H9 (cell line): ENCODE results near the gene IL12RB2. TPM values are rescaled to one million over a fixed set of nuclear protein-coding genes. Genes with fewer than 3 reads are reported as not detected.

Experiments
- DNase-seq: peaks from one replicate; pipeline ENCODE4 v3.0.0-alpha.2; 2017
- H2AFZ ChIP-seq: one replicate; pipeline ENCODE4 v1.6.1; 2013; ENCODE audit warnings: mild to moderate bottlenecking, low read length, control low read depth, moderate library complexity
- H2AK5ac ChIP-seq: 2 replicates; pipeline ENCODE4 v1.6.1; 2013; ENCODE audit warnings: low read length, control low read depth, mixed read lengths; ENCODE audit not compliant: insufficient read length
- H2BK120ac ChIP-seq: one replicate; pipeline ENCODE4 v1.6.1; 2013; ENCODE audit warnings: low read depth, mild to moderate bottlenecking, low read length, control low read depth, inconsistent platforms; ENCODE audit not compliant: poor library complexity, severe bottlenecking
- H2BK12ac ChIP-seq: 2 replicates; pipeline ENCODE4 v1.6.1; 2013; ENCODE audit warnings: low read length, control low read depth, mixed read lengths, low read depth; ENCODE audit not compliant: insufficient read length
- H2BK15ac ChIP-seq: 2 replicates; pipeline ENCODE4 v1.6.1; 2013; ENCODE audit warnings: low read depth, low read length, control low read depth
- H2BK20ac ChIP-seq: one replicate; pipeline ENCODE4 v1.6.1; 2013; ENCODE audit warnings: low read depth, mild to moderate bottlenecking, low read length, control low read depth, inconsistent platforms; ENCODE audit not compliant: poor library complexity, severe bottlenecking
- H2BK5ac ChIP-seq: 2 replicates; pipeline ENCODE4 v1.6.1; 2013; ENCODE audit warnings: low read length, control low read depth, mixed read lengths; ENCODE audit not compliant: insufficient read length
- H3K14ac ChIP-seq: 2 replicates; pipeline ENCODE4 v1.6.1; 2013; ENCODE audit warnings: low read length, control low read depth; ENCODE audit not compliant: insufficient read depth
- H3K18ac ChIP-seq: 2 replicates; pipeline ENCODE4 v1.6.1; 2013; ENCODE audit warnings: low read depth, mild to moderate bottlenecking, mixed read lengths, low read length, control low read depth; ENCODE audit not compliant: insufficient read length
- H3K23ac ChIP-seq: 2 replicates; pipeline ENCODE4 v1.6.1; 2013; ENCODE audit warnings: low read length, control low read depth, mixed read lengths, low read depth; ENCODE audit not compliant: insufficient read length
- H3K23me2 ChIP-seq: 2 replicates; pipeline ENCODE4 v1.6.1; 2013; ENCODE audit warnings: low read depth, mild to moderate bottlenecking, mixed read lengths, low read length, control low read depth; ENCODE audit not compliant: insufficient read length, poor library complexity, severe bottlenecking
- H3K27ac ChIP-seq: 2 replicates; pipeline ENCODE4 v1.5.1; 2013; ENCODE audit warnings: low read length, control low read depth, mixed read lengths, low read depth; ENCODE audit not compliant: insufficient read length
- H3K27me3 ChIP-seq: 2 replicates; pipeline ENCODE4 v1.6.1; 2013; ENCODE audit warnings: low read length, control low read depth, inconsistent platforms; ENCODE audit not compliant: insufficient read depth
- H3K4ac ChIP-seq: 2 replicates; pipeline ENCODE4 v1.6.1; 2013; ENCODE audit warnings: low read depth, mild to moderate bottlenecking, control low read depth, inconsistent platforms, low read length, moderate library complexity
- H3K4me1 ChIP-seq: 2 replicates; pipeline ENCODE4 v1.6.1; 2013; ENCODE audit warnings: low read length, control low read depth, inconsistent platforms; ENCODE audit not compliant: insufficient read depth
- H3K4me2 ChIP-seq: 2 replicates; pipeline ENCODE4 v1.6.1; 2013; ENCODE audit warnings: low read length, control low read depth, mixed read lengths; ENCODE audit not compliant: insufficient read length, insufficient read depth
- H3K56ac ChIP-seq: 2 replicates; pipeline ENCODE4 v1.6.1; 2013; ENCODE audit warnings: low read depth, mild to moderate bottlenecking, mixed read lengths, low read length, control low read depth; ENCODE audit not compliant: insufficient read length
- H3K79me1 ChIP-seq: 2 replicates; pipeline ENCODE4 v1.6.1; 2013; ENCODE audit warnings: low read depth, mild to moderate bottlenecking, moderate library complexity, low read length, control low read depth, inconsistent platforms; ENCODE audit not compliant: insufficient read depth, poor library complexity, severe bottlenecking
- H3K79me2 ChIP-seq: 2 replicates; pipeline ENCODE4 v1.6.1; 2013; ENCODE audit warnings: low read length, control low read depth, inconsistent platforms; ENCODE audit not compliant: insufficient read depth
- H3K9ac ChIP-seq: 2 replicates; pipeline ENCODE4 v1.6.1; 2013; ENCODE audit warnings: low read length, control low read depth, mixed read lengths; ENCODE audit not compliant: insufficient read length; ENCODE audit errors: extremely low read depth
- H3K9me3 ChIP-seq: one replicate; pipeline ENCODE4 v1.6.1; 2013; ENCODE audit warnings: low read depth, low read length, inconsistent platforms; ENCODE audit not compliant: control insufficient read depth
- H3T11ph ChIP-seq: one replicate; pipeline ENCODE4 v1.6.1; 2013; ENCODE audit warnings: mild to moderate bottlenecking, low read length, control low read depth, inconsistent platforms
- H4K20me1 ChIP-seq: one replicate; pipeline ENCODE4 v1.6.1; 2013; ENCODE audit not compliant: control insufficient read depth, insufficient read length, insufficient read depth
- H4K5ac ChIP-seq: 2 replicates; pipeline ENCODE4 v1.6.1; 2013; ENCODE audit warnings: low read depth, mild to moderate bottlenecking, mixed read lengths, low read length, control low read depth; ENCODE audit not compliant: insufficient read length
- H4K8ac ChIP-seq: replicated peaks from 2 replicates; pipeline ENCODE4 v1.6.1; 2013; ENCODE audit warnings: low read length, control low read depth, mixed read lengths, low read depth; ENCODE audit not compliant: insufficient read length
- H4K91ac ChIP-seq: 2 replicates; pipeline ENCODE4 v1.6.1; 2013; ENCODE audit warnings: low read depth, mild to moderate bottlenecking, moderate library complexity, mixed read lengths, low read length, control low read depth; ENCODE audit not compliant: insufficient read length
- H3K27ac Mint-ChIP-seq, 3 experiments: 2 replicates in 2 of 3; 3 replicates in 1 of 3; pipeline ENCODE4 v1.8.0; 2020 to 2021; ENCODE audit warnings: mixed read lengths in 3 of 3, mild to moderate bottlenecking in 1 of 3, moderate library complexity in 1 of 3
- H3K27me3 Mint-ChIP-seq: 2 replicates; pipeline ENCODE4 v1.8.0; 2021; ENCODE audit warnings: low read depth, mild to moderate bottlenecking, moderate library complexity, mixed read lengths
- H3K36me3 Mint-ChIP-seq, 3 experiments: 2 replicates in 2 of 3; 3 replicates in 1 of 3; pipeline ENCODE4 v1.8.0; 2020 to 2021; ENCODE audit warnings: low read depth in 3 of 3, mixed read lengths in 3 of 3; ENCODE audit not compliant: insufficient read depth in 1 of 3
- H3K4me1 Mint-ChIP-seq, 2 experiments: 2 replicates each; pipeline ENCODE4 v1.8.0; 2020; ENCODE audit warnings: mixed read lengths in 2 of 2
- H3K4me3 Mint-ChIP-seq, 2 experiments: 2 replicates in 1 of 2; 3 replicates in 1 of 2; pipeline ENCODE4 v1.8.0; 2020 to 2021; ENCODE audit warnings: mild to moderate bottlenecking in 2 of 2, mixed read lengths in 2 of 2, moderate library complexity in 1 of 2
- H3K9me3 Mint-ChIP-seq, 2 experiments: 2 replicates in 1 of 2; 3 replicates in 1 of 2; pipeline ENCODE4 v1.8.0; 2020; ENCODE audit warnings: mild to moderate bottlenecking in 2 of 2, mixed read lengths in 2 of 2, moderate library complexity in 1 of 2
- WGBS: extraction: QIAGEN DNeasy Blood & Tissue Kit; methylation state at CpG from one replicate; pipeline ENCODE4 v1.1.7; 2013; ENCODE audit warnings: missing lambda C conversion rate, low lambda C conversion rate, mixed read lengths; ENCODE audit not compliant: insufficient read length; ENCODE audit errors: extremely low coverage; 5-methylcytosine and 5-hydroxymethylcytosine counted together
- total RNA-seq: library from RNA; stranded (reverse); gene quantifications from 2 replicates; pipeline ENCODE4 v1.2.1, GENCODE V29; 2021
- TF ChIP-seq, protein P1 (sequence below): fragments of 200-600 bp; sonication (generic); conservative IDR thresholded peaks from 3 replicates; pipeline ENCODE4 v1.8.0; 2021; ENCODE audit warnings: antibody characterized with exemption, mild to moderate bottlenecking

IL12RB2 gene
- total RNA-seq, 1 experiment from 2014 or later: 0.77 TPM

- Histone ChIP-seq H3K9me3 (no peaks in the 10 kb centered on the region), H2BK5ac (no peak overlapping the region), H2BK120ac (no peak overlapping the region), H2BK15ac (no peak overlapping the region), H3K4ac (no peak overlapping the region), H2AK5ac (no peak overlapping the region), H3K79me2 (no peaks in the 10 kb centered on the region), H3K79me1 (no peaks in the 10 kb centered on the region), H4K8ac (no peak overlapping the region), H3K4me2 (no peak overlapping the region), H3K4me1 (no peaks in the 10 kb centered on the region; the same call in 1 of the 2 replicates), H2AFZ (no peak overlapping the region), H2BK20ac (no peak overlapping the region), H3K27me3 (no peaks in the 10 kb centered on the region), H4K5ac (no peak overlapping the region), H3K9ac (no peak overlapping the region), H3K23me2 (no peaks in the 10 kb centered on the region), H3K18ac (no peak overlapping the region), H3K27ac (no peak overlapping the region), H3T11ph (no peak overlapping the region), H3K56ac (no peak overlapping the region), H4K20me1 (no peaks in the 10 kb centered on the region), H4K91ac (no peak overlapping the region), H3K14ac (no peak overlapping the region), H2BK12ac (no peak overlapping the region), H3K23ac (no peak overlapping the region)
- Mint-ChIP-seq H3K9me3 (peaks cover 0 to 4% of the 10 kb centered on the region in 2 experiments; a peak in 2 of 5 replicates), H3K4me3 (no peak overlapping the region), H3K36me3 (peaks cover 0 to 5% (median 0%) of the 10 kb centered on the region in 3 experiments; a peak in 4 of 7 replicates), H3K4me1 (peaks cover 9 to 13% of the 10 kb centered on the region in 2 experiments; a peak in 3 of 4 replicates), H3K27ac (no peak overlapping the region), H3K27me3 (peaks cover 14% of the 10 kb centered on the region)
- TF ChIP-seq, protein P1, sequence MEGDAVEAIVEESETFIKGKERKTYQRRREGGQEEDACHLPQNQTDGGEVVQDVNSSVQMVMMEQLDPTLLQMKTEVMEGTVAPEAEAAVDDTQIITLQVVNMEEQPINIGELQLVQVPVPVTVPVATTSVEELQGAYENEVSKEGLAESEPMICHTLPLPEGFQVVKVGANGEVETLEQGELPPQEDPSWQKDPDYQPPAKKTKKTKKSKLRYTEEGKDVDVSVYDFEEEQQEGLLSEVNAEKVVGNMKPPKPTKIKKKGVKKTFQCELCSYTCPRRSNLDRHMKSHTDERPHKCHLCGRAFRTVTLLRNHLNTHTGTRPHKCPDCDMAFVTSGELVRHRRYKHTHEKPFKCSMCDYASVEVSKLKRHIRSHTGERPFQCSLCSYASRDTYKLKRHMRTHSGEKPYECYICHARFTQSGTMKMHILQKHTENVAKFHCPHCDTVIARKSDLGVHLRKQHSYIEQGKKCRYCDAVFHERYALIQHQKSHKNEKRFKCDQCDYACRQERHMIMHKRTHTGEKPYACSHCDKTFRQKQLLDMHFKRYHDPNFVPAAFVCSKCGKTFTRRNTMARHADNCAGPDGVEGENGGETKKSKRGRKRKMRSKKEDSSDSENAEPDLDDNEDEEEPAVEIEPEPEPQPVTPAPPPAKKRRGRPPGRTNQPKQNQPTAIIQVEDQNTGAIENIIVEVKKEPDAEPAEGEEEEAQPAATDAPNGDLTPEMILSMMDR: no peak
- no peak for DNase-seq
- no CpG with 5 or more reads among the region's 3 CpGs for WGBS
These were observed 15.4 kb downstream of the IL12RB2 start for GRCh38 chr1:67323087-67323486.
